ENCODE data around the gene CTH. TPM values are rescaled to one million over a fixed set of nuclear protein-coding genes. Genes with fewer than 3 reads are reported as not detected.
"Not testable (repeated sequence)": the region's sequence is repeated elsewhere in the genome, so short reads cannot be mapped to it uniquely, and the experiment has no call there.

CTH gene
- total RNA-seq, 1 donor from 2014 or later = 8.7 TPM

DNA sequence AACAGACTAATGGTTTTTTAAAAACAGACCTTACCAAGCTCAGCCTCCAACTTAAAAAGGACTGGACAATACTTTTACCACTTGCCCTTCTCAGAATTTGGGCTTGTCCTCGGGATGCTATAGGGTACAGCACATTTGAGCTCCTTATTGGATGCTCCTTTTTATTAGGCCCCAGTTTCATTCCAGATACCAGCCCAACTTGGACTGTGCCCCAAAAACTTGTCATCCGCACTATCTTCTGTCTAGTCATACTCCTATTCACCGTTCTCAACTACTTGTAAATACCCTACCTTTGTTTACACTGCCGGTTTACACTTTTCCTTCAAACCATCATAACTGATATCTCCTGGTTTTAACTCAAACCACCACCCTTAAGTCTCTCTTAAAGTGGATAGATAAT, 38.6 kb upstream of the CTH start:
- H3K9me3 Mint-ChIP-seq = no peaks in the 10 kb centered on the region
- no peaks in the 10 kb centered on the region for H3K4me1 Mint-ChIP-seq (ENCODE audit: unreplicated experiment)
- no peak overlapping the region for H3K27ac Mint-ChIP-seq
- no peak overlapping the region for H3K4me3 Mint-ChIP-seq
- TF ChIP-seq, protein P1, sequence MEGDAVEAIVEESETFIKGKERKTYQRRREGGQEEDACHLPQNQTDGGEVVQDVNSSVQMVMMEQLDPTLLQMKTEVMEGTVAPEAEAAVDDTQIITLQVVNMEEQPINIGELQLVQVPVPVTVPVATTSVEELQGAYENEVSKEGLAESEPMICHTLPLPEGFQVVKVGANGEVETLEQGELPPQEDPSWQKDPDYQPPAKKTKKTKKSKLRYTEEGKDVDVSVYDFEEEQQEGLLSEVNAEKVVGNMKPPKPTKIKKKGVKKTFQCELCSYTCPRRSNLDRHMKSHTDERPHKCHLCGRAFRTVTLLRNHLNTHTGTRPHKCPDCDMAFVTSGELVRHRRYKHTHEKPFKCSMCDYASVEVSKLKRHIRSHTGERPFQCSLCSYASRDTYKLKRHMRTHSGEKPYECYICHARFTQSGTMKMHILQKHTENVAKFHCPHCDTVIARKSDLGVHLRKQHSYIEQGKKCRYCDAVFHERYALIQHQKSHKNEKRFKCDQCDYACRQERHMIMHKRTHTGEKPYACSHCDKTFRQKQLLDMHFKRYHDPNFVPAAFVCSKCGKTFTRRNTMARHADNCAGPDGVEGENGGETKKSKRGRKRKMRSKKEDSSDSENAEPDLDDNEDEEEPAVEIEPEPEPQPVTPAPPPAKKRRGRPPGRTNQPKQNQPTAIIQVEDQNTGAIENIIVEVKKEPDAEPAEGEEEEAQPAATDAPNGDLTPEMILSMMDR (conservative IDR thresholded peaks at IDR 0.05) = no peak
- no peak for DNase-seq (ENCODE audit: extremely low spot score, unreplicated experiment)
- no peaks in the 10 kb centered on the region for H3K27me3 Mint-ChIP-seq
- H3K36me3 Mint-ChIP-seq = no peaks in the 10 kb centered on the region

DNA sequence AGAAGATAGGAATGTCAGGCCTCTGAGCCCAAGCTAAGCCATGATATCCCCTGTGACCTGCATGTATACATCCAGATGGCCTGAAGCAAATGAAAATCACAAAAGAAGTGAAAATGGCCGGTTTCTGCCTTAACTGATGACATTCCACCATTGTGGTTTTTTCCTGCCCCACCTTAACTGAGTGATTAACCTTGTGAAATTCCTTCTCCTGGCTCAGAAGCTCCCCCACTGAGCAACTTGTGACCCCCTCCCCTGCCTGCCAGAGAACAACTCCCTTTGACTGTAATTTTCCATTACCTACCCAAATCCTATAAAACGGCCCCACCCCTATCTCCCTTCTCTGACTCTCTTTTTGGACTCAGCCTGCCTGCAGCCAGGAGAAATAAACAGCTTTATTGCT, 37.5 kb upstream of the CTH start:
- not testable (repeated sequence) for H3K36me3 Mint-ChIP-seq; H3K27ac Mint-ChIP-seq; H3K4me3 Mint-ChIP-seq; H3K4me1 Mint-ChIP-seq (ENCODE audit: unreplicated experiment); H3K9me3 Mint-ChIP-seq; DNase-seq (ENCODE audit: extremely low spot score, unreplicated experiment); H3K27me3 Mint-ChIP-seq

DNA sequence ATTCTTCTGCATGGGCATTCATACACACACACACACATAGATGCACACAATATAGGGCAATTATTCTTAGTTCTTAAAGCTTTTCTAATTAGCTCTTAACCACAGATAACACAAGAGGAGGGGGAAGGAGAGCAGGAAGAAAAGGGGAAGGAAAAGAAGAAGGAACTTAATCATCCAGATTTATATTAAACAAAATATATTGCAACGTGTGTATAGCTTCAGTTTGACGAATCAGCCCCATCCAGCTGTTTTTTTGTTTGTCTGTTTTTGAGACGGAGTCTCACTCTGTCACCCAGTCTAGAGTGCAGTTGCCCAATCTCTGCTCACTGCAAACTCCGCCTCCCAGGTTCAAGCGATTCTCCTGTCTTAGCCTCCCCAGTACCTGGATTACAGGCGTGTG, 34.9 kb upstream of the CTH start:
- Mint-ChIP-seq H3K4me3 (no peak overlapping the region), H3K27me3 (no peaks in the 10 kb centered on the region)
- TF ChIP-seq, protein P1 (conservative IDR thresholded peaks at IDR 0.05) = no peak

DNA sequence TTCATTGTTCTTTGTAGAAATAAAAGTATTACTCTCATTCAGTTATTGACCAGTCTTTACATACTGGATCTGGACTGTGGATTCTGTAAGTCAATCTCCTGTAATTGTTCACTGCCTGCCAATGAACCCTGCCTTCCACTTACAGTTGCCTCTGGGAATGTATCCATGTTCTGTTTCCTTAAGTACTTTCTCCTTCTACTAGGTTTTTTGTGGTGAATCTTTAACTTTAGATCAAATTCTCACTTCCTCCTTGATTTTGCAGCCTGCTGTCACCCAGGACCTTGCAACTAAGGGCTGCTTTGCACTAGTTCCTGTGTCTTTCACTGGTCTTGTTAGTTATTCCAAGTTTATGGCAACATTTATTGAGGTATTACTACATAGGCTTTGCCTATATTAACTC, 28.4 kb upstream of the CTH start:
- no peaks in the 10 kb centered on the region for H3K9me3 Mint-ChIP-seq
- TF ChIP-seq, protein P1 (conservative IDR thresholded peaks at IDR 0.05) = no peak
- DNase-seq (ENCODE audit: extremely low spot score, unreplicated experiment) = no peak
- H3K4me3 Mint-ChIP-seq = no peak overlapping the region
- no peaks in the 10 kb centered on the region for H3K4me1 Mint-ChIP-seq (ENCODE audit: unreplicated experiment)
- H3K27me3 Mint-ChIP-seq = no peaks in the 10 kb centered on the region
- no peak overlapping the region for H3K27ac Mint-ChIP-seq
- H3K36me3 Mint-ChIP-seq = no peaks in the 10 kb centered on the region

More for the DNA sequence above, 34.9 kb upstream of the CTH start:
- Mint-ChIP-seq H3K4me1 (ENCODE audit: unreplicated experiment) (no peaks in the 10 kb centered on the region), H3K27ac (no peak overlapping the region), H3K36me3 (no peaks in the 10 kb centered on the region), H3K9me3 (no peaks in the 10 kb centered on the region)
- no peak for DNase-seq (ENCODE audit: extremely low spot score, unreplicated experiment)

DNA sequence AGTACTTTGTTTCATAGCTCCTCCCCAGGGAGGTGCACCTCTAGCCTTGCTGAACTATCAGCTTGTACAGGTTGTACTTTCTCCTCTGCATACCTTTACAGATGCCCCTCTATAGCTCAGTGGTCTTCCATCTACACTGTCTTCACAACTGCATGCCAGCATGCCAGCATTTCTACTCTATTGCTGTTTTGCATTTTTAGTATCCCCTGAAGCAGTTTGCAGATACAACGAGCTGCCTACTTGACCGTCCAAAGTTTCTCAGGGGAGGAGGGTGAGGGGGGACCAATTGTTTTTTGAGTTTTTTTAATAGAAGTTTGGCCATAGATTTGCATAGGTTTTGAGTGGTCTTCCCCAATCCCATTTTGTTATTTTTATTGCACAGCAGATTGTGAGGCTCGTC, 27.6 kb upstream of the CTH start:
- H3K36me3 Mint-ChIP-seq = no peaks in the 10 kb centered on the region
- no peaks in the 10 kb centered on the region for H3K4me1 Mint-ChIP-seq (ENCODE audit: unreplicated experiment)
- H3K9me3 Mint-ChIP-seq = no peaks in the 10 kb centered on the region
- H3K4me3 Mint-ChIP-seq = no peak overlapping the region
- TF ChIP-seq, protein P1 (conservative IDR thresholded peaks at IDR 0.05) = no peak
- no peak overlapping the region for H3K27ac Mint-ChIP-seq
- no peak for DNase-seq (ENCODE audit: extremely low spot score, unreplicated experiment)
- H3K27me3 Mint-ChIP-seq = no peaks in the 10 kb centered on the region

DNA sequence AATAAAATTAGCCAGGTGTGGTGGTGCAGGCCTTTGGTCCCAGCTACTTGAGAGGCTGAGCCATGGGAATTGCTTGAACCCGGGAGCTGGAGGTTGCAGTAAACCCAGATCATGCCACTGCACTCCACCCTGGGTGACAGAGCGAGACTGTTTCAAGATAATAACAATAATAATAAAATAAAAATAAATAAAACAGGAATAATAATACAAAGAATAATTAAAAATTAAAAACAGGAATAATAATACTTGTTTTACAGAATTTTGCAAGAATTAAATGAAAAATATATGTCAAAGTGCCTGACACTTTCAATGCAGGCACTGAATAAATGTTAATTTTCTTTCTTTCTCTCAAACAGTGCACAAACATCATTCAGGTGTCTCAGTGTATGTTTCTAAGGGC, 26.5 kb upstream of the CTH start:
- TF ChIP-seq, protein P1 (conservative IDR thresholded peaks at IDR 0.05) = no peak
- no peaks in the 10 kb centered on the region for H3K27me3 Mint-ChIP-seq
- no peaks in the 10 kb centered on the region for H3K36me3 Mint-ChIP-seq
- no peak overlapping the region for H3K27ac Mint-ChIP-seq
- no peak overlapping the region for H3K4me3 Mint-ChIP-seq
- H3K9me3 Mint-ChIP-seq = no peaks in the 10 kb centered on the region
- H3K4me1 Mint-ChIP-seq (ENCODE audit: unreplicated experiment) = no peaks in the 10 kb centered on the region
- DNase-seq (ENCODE audit: extremely low spot score, unreplicated experiment) = no peak

All from type B pancreatic cell (in vitro differentiated cells).